GM21381 (cell line): ENCODE measurements around the gene PCBP3.
"Not testable (repeated sequence)": the region's sequence is repeated elsewhere in the genome, so short reads cannot be mapped to it uniquely, and the experiment has no call there.

ENCODE experiments used
- ATAC-seq: cut with Tn5 transposase; IDR thresholded peaks from one replicate; pipeline ENCODE4 v1.9.1; 2021; ENCODE audit warnings: mild to moderate bottlenecking, moderate library complexity; ENCODE audit not compliant: unreplicated experiment

Gene PCBP3

GRCh38 chr21:45662623-45663245, 19.2 kb downstream of the PCBP3 start:
- ATAC-seq, result not testable (repeated sequence)

DNA sequence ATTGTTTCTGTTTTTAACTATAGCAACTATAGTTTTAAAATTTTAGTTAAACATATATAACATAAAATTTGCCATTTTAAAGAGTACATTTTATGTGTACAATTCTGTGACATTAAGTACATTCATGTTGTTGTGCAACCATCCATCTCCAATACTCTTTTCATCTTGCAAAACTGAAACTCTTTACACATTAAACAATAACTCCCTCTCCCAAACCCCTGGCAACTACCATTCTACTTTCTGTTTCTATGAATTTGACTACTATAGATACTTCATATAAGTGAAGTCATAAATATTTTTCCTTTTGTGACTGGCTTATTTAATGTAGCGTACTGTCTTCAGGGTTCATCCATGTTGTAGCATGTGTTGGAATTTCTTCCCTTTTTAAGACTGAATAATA, 25.9 kb downstream of the PCBP3 start:
- no peak for ATAC-seq

- no peak for ATAC-seq
Measured at GRCh38 chr21:45670731-45671130, 27.2 kb downstream of the PCBP3 start.

- not testable (repeated sequence) for ATAC-seq
Measured at GRCh38 chr21:45678790-45679189, 35.3 kb downstream of the PCBP3 start.

GRCh38 chr21:45680215-45680614, 36.7 kb downstream of the PCBP3 start:
- no peak for ATAC-seq

- no peak for ATAC-seq
Measured at GRCh38 chr21:45695086-45695485, 51.6 kb downstream of the PCBP3 start.

- ATAC-seq, result no peak
Measured at GRCh38 chr21:45698493-45699184, 55.1 kb downstream of the PCBP3 start.

DNA sequence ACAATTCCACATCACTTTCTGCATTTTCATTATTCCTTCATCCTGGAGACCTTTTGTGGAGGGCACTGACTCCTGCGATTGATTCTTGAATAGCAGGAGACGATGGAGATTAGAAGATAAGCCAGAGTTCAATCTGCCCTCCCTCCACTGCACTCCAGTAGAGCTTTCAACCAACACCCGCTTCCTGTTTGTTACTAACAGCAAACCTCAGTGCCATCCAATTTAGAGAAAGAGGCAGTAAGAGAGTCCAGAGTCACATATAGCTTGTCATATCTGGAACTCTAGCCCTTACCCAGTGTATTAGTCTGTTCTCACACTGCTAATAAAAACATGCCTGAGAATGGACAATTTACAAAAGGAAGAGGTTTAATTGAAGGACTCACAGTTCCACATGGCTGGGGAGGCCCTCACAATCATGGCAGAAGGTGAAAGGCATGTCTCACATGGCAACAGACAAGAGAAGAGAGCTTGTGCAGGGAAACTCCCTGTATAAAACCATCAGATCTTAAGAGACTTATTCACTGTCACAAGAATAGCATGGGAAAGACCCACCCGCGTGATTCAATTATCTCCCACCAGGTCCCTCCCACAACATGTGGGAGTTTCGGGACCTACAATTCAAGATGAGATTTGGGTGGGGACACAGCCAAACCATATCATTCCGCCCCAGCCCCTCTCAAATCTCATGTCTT, 55.9 kb downstream of the PCBP3 start:
- ATAC-seq, result no peak

DNA sequence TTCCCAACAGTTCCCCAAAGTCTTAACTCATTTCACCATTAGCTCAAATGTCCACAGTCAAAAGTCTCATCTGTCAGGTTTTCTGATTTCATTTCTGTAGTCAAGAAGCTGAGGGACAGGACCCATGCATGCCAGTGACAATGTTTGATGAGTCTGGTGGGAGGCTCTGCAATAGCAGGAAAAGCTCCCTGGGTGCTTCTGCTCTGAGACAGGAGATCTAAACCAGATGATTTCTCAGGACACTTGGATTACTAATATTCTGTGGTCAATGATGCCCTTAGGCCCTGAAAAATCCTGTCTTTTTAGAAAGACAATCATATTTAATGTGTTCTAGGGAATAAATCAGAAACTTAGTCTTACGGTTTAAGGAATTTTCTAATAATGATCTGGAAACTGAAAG, 56.4 kb downstream of the PCBP3 start:
- ATAC-seq, result no peak

- ATAC-seq, result no peak
Measured at GRCh38 chr21:45700461-45700860, 56.9 kb downstream of the PCBP3 start.

- no peak for ATAC-seq
Measured at GRCh38 chr21:45704311-45705108, 61.0 kb downstream of the PCBP3 start.

GRCh38 chr21:45706299-45706698, 62.8 kb downstream of the PCBP3 start:
- no peak for ATAC-seq

DNA sequence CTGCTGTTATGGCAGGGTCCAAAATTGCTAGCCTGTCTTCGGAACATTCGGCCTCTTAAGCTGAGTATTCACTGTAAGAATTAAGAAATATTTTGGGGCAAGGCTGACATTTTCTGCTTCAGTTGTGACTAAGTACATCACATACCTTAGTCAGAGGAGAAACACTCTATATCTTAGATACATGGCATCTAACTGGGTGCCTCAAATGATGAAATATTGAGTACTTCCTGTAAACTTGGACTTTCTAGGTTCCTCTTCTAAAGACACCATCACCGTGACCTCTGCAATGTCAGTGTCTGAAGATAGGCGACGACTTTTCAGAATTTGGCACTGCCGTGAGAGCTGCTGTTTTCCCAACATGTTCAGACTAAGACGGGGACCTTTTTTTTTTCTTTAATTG, 65.6 kb downstream of the PCBP3 start:
- no peak for ATAC-seq

DNA sequence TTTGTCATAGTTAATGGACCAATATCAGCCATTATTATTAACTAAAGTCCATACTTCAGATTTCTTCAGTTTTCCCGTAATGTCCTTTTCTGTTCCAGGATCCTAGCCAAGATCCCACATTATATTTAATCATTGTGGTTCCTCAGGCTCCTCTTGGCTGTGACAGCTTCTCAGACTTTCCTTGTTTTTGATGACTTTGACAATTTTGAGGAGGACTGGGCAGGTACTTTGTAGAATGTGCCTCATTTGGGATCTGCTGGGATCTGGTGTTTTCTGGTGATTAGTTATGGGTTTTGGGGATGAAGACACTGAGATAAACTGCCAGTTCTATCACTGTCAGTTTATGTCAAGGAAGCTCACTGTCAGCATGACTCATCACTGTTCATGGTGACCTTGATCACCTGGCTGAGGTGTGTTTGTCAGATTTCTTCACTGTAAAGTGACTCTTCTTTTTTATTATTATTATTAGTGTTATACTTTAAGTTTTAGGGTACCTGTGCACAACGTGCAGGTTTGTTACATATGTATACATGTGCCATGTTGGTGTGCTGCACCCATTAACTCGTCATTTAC, 66.3 kb downstream of the PCBP3 start:
- no peak for ATAC-seq

DNA sequence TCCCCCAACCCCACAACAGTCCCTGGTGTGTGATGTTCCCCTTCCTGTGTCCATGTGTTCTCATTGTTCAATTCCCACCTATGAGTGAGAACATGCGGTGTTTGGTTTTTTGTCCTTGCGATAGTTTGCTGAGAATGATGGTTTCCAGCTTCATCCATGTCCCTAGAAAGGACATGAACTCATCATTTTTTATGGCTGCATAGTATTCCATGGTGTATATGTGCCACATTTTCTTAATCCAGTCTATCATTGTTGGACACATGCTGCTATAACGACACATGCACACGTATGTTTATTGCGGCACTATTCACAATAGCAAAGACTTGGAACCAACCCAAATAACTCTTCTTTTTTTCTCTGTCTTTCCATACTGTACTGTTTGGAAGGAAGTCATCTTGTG, 66.8 kb downstream of the PCBP3 start:
- not testable (repeated sequence) for ATAC-seq

DNA sequence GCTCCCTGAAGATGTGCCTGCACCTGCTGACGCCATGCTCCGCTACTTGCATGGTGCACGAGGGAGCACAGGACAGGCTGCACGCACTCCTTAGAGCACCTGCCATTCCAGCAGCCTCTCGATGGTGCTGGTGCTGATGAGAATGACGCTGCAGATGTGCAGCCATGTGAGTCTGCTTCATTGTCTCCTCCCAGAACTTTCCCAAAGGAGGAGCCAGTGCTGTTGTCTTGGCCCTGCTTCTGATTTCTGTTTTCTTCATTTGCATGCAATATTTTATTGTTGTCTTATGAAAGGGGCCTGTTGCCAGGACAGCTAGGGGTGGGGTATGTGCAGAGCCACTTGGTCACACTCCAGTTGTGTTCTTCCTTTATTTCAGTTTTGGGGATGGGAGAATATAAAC, 70.1 kb downstream of the PCBP3 start:
- no peak for ATAC-seq

- no peak for ATAC-seq
Measured at GRCh38 chr21:45715441-45715840, 71.9 kb downstream of the PCBP3 start.

DNA sequence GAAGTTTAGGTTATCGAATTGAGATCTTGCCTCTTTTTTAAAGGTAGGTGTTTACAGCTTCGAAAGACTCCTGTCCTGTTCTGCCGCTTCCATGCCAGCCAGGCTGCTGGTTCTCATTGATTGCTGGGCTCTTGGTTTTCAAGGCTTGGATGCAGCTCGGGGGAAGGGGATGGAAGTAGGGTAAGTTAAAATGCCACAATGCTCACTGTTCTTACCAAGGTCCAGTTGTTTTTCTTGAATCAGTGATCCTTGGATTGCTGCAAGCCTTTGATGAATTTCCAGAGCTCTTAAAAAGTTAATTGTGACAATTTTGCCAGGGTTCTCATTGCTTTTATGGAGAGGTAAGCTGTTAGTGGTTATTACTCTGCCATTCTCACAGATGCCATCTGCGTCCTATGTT, 74.9 kb downstream of the PCBP3 start:
- ATAC-seq, result no peak

DNA sequence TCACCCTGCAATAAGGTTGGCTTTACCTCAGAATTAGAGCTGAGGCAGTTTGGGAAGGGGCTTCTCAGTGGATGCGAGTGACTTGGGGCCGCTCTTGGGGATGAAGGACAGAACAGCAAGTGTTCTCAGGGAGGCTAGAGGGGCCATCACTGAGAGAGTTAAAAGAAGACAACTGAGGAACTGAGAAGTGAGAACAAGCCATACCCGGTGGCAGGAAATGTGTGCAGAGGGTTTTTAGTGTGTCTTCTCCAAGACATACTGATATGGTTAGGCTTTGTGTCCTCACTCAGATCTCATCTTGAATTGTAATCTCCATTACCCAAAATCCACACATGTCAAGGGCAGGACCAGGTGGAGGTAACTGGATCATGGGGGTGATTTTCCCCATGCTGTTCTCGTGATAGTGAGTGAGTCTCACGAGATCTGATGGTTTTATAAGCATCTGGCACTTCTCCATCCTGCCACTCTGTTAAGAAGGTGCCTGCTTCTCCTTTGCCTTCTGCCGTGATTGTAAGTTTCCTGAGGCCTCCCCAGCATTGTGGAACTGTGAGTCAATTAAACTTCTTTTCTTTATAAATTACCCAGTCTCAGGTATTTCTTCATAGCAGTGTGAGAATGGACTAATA, 75.8 kb downstream of the PCBP3 start:
- no peak for ATAC-seq

GRCh38 chr21:45720204-45720603, 76.7 kb downstream of the PCBP3 start:
- ATAC-seq, result not testable (repeated sequence)

- no peak for ATAC-seq
Measured at GRCh38 chr21:45721671-45722070, 78.1 kb downstream of the PCBP3 start.
